Skeletal muscle cell (primary cell): ENCODE measurements around the gene COL6A3.

ENCODE experiments used
- DNase-seq: peaks from one replicate; pipeline ENCODE4 v3.0.0-alpha.2; 2010; ENCODE audit warnings: low read depth
- H3K4me3 ChIP-seq: 2 replicates; pipeline ENCODE4 v1.5.1; 2011; ENCODE audit warnings: low read depth, mild to moderate bottlenecking, control low read depth, low read length, moderate library complexity

The COL6A3 gene

GRCh38 chr2:237397072-237397471 lies 16.9 kb downstream of the COL6A3 start:
- no peak for DNase-seq
- no peak overlapping the region for H3K4me3 ChIP-seq

GRCh38 chr2:237393523-237393922 lies 20.4 kb downstream of the COL6A3 start:
- no peak for DNase-seq
- H3K4me3 ChIP-seq = no peak overlapping the region

- H3K4me3 ChIP-seq = no peak overlapping the region
- no peak for DNase-seq
These were observed 21.8 kb downstream of the COL6A3 start for GRCh38 chr2:237392186-237392585.

- no peak for DNase-seq
- H3K4me3 ChIP-seq = no peak overlapping the region
These were observed 22.8 kb downstream of the COL6A3 start for GRCh38 chr2:237391140-237391539.

- H3K4me3 ChIP-seq = no peak overlapping the region
- DNase-seq = no peak
These were observed 23.7 kb downstream of the COL6A3 start for GRCh38 chr2:237390235-237390634.

GRCh38 chr2:237389831-237390230 lies 24.1 kb downstream of the COL6A3 start:
- DNase-seq = no peak
- H3K4me3 ChIP-seq = no peak overlapping the region

- no peak for DNase-seq
- no peak overlapping the region for H3K4me3 ChIP-seq
These were observed 25.9 kb downstream of the COL6A3 start for GRCh38 chr2:237388036-237388435.

GRCh38 chr2:237384672-237385020 lies 29.3 kb downstream of the COL6A3 start:
- DNase-seq = no peak
- H3K4me3 ChIP-seq = no peak overlapping the region

GRCh38 chr2:237383991-237384671 lies 29.8 kb downstream of the COL6A3 start:
- peak; percentile 76 for DNase-seq
- no peak overlapping the region for H3K4me3 ChIP-seq

GRCh38 chr2:237380768-237381167 lies 33.2 kb downstream of the COL6A3 start:
- no peak for DNase-seq
- H3K4me3 ChIP-seq = no peak overlapping the region

GRCh38 chr2:237379636-237380035 lies 34.3 kb downstream of the COL6A3 start:
- H3K4me3 ChIP-seq = no peak overlapping the region
- no peak for DNase-seq

GRCh38 chr2:237378650-237379049 lies 35.3 kb downstream of the COL6A3 start:
- no peak for DNase-seq
- no peak overlapping the region for H3K4me3 ChIP-seq

- H3K4me3 ChIP-seq = no peak overlapping the region
- DNase-seq = no peak
These were observed 39.5 kb downstream of the COL6A3 start for GRCh38 chr2:237374284-237375060.

- no peak overlapping the region for H3K4me3 ChIP-seq
- no peak for DNase-seq
These were observed 42.1 kb downstream of the COL6A3 start for GRCh38 chr2:237371856-237372255.

GRCh38 chr2:237365671-237366070 lies 48.3 kb downstream of the COL6A3 start:
- DNase-seq = no peak
- no peak overlapping the region for H3K4me3 ChIP-seq

- DNase-seq = no peak
- H3K4me3 ChIP-seq = no peak overlapping the region
These were observed 49.3 kb downstream of the COL6A3 start for GRCh38 chr2:237364655-237365054.

- DNase-seq = no peak
- no peak overlapping the region for H3K4me3 ChIP-seq
These were observed 52.6 kb downstream of the COL6A3 start for GRCh38 chr2:237361194-237362004.

- H3K4me3 ChIP-seq = no peak overlapping the region
- no peak for DNase-seq
These were observed 53.8 kb downstream of the COL6A3 start for GRCh38 chr2:237359894-237360780.

- DNase-seq = no peak
- H3K4me3 ChIP-seq = no peak overlapping the region
These were observed 54.5 kb downstream of the COL6A3 start for GRCh38 chr2:237359518-237359840.
